M059J (cell line): Measurements from ENCODE around the gene AP4S1. TPM values are rescaled to one million over a fixed set of nuclear protein-coding genes. Genes with fewer than 3 reads are reported as not detected.
"Not testable (repeated sequence)": the region's sequence is repeated elsewhere in the genome, so short reads cannot be mapped to it uniquely, and the experiment has no call there.

ENCODE experiments used
- DNase-seq: peaks from one replicate; pipeline ENCODE4 v3.0.0-alpha.2; 2012; ENCODE audit warnings: low read depth
- total RNA-seq: library from RNA; depleted of rRNA; stranded (reverse); fragments of >200 nt; shearing (Covaris generic); gene quantifications from 2 replicates; pipeline ENCODE4 v1.2.3, GENCODE V29; 2014; rRNA removed

The AP4S1 gene
- total RNA-seq = 6.0 and 21.0 TPM in 2 replicates

- peak; percentile 40 for DNase-seq
Observed at GRCh38 chr14:31025367-31026076, at the start of gene AP4S1. Gene AP4S1, plus strand, starts transcription at chr14:31025649. Its CDS starts 40,548 bp downstream, at chr14:31066197.

GRCh38 chr14:30977752-30978151, 47.7 kb upstream of the AP4S1 start:
- no peak for DNase-seq

- peak; percentile 77 for DNase-seq
Observed at GRCh38 chr14:30980106-30980704, 45.2 kb upstream of the AP4S1 start.

GRCh38 chr14:30980980-30981379, 44.5 kb upstream of the AP4S1 start:
- no peak for DNase-seq

- no peak for DNase-seq
Observed at GRCh38 chr14:30982533-30982932, 42.9 kb upstream of the AP4S1 start.

- DNase-seq = no peak
Observed at GRCh38 chr14:30983858-30984257, 41.6 kb upstream of the AP4S1 start.

GRCh38 chr14:30985796-30986195, 39.7 kb upstream of the AP4S1 start:
- DNase-seq = peak; percentile 18

- peak; percentile 35 for DNase-seq
Observed at GRCh38 chr14:30988509-30988908, 36.9 kb upstream of the AP4S1 start.

- no peak for DNase-seq
Observed at GRCh38 chr14:30990770-30991169, 34.7 kb upstream of the AP4S1 start.

- DNase-seq = no peak
Observed at GRCh38 chr14:30991408-30991807, 34.0 kb upstream of the AP4S1 start.

- no peak for DNase-seq
Observed at GRCh38 chr14:30993071-30993470, 32.4 kb upstream of the AP4S1 start.

- peak; percentile 67 for DNase-seq
Observed at GRCh38 chr14:30994681-30995620, 30.5 kb upstream of the AP4S1 start.

- no peak for DNase-seq
Observed at GRCh38 chr14:30995689-30996088, 29.8 kb upstream of the AP4S1 start.

- no peak for DNase-seq
Observed at GRCh38 chr14:30996892-30997659, 28.4 kb upstream of the AP4S1 start.

- no peak for DNase-seq
Observed at GRCh38 chr14:30998100-30998706, 27.2 kb upstream of the AP4S1 start.

GRCh38 chr14:30999038-30999773, 26.2 kb upstream of the AP4S1 start:
- no peak for DNase-seq

GRCh38 chr14:31000629-31001338, 24.7 kb upstream of the AP4S1 start:
- DNase-seq = no peak

- DNase-seq = no peak
Observed at GRCh38 chr14:31001339-31001658, 24.1 kb upstream of the AP4S1 start.

- DNase-seq = no peak
Observed at GRCh38 chr14:31003284-31003683, 22.2 kb upstream of the AP4S1 start.

- DNase-seq = not testable (repeated sequence)
Observed at GRCh38 chr14:31004007-31004406, 21.4 kb upstream of the AP4S1 start.
